ENCODE data around the gene KCNJ5. TPM values are rescaled to one million over a fixed set of nuclear protein-coding genes. Genes with fewer than 3 reads are reported as not detected.

Gene KCNJ5
- total RNA-seq, 1 experiment from 2014 or later = 0.22 TPM

DNA sequence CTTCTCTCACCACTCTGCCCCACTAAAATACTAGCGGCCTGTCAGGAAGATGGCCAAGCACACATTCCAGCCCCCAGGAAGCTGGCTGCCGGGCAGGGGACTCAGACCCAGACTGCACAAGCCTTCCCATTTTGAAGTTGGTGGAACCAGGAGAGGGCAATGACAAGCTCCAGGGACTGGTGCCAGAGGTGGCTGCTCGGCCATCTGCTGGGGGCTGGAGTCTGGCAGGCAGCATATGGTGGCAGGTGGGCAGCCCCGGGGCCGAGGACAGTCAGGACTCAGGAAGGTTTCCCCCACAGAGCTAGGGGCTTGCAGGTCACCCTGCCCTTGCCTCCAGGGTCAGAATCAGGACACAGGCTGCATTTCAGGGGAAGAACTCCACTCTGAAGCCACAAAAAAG lies 22.6 kb downstream of the KCNJ5 start:
- Mint-ChIP-seq H3K36me3 (no peaks in the 10 kb centered on the region), H3K9me3 (peaks cover 18% of the 10 kb centered on the region), H3K4me1 (no peaks in the 10 kb centered on the region), H3K4me3 (no peak overlapping the region), H3K27me3 (ENCODE audit: low read depth) (peaks cover 38% of the 10 kb centered on the region), H3K27ac (no peak overlapping the region)
- TF ChIP-seq, protein P1, sequence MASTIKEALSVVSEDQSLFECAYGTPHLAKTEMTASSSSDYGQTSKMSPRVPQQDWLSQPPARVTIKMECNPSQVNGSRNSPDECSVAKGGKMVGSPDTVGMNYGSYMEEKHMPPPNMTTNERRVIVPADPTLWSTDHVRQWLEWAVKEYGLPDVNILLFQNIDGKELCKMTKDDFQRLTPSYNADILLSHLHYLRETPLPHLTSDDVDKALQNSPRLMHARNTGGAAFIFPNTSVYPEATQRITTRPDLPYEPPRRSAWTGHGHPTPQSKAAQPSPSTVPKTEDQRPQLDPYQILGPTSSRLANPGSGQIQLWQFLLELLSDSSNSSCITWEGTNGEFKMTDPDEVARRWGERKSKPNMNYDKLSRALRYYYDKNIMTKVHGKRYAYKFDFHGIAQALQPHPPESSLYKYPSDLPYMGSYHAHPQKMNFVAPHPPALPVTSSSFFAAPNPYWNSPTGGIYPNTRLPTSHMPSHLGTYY (CRISPR knock-in tag; IDR thresholded peaks at IDR 0.05) = no peak
- TF ChIP-seq, protein P2, sequence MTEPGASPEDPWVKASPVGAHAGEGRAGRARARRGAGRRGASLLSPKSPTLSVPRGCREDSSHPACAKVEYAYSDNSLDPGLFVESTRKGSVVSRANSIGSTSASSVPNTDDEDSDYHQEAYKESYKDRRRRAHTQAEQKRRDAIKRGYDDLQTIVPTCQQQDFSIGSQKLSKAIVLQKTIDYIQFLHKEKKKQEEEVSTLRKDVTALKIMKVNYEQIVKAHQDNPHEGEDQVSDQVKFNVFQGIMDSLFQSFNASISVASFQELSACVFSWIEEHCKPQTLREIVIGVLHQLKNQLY (CRISPR knock-in tag; IDR thresholded peaks at IDR 0.05) = no peak
- TF ChIP-seq NFYB (CRISPR knock-in tag; conservative IDR thresholded peaks at IDR 0.05; ENCODE audit: low read depth) (no peak), HMGA2 (CRISPR knock-in tag; IDR thresholded peaks at IDR 0.05) (no peak), CBFB (CRISPR knock-in tag; IDR thresholded peaks at IDR 0.05; ENCODE audit: low read depth) (no peak), NFE2L1 (CRISPR knock-in tag; IDR thresholded peaks at IDR 0.05) (no peak), MAX (CRISPR knock-in tag; IDR thresholded peaks at IDR 0.05) (no peak), NR1H2 (CRISPR knock-in tag; IDR thresholded peaks at IDR 0.05) (no peak), ZSCAN18 (CRISPR knock-in tag; IDR thresholded peaks at IDR 0.05) (no peak)
- TF ChIP-seq, protein P3, sequence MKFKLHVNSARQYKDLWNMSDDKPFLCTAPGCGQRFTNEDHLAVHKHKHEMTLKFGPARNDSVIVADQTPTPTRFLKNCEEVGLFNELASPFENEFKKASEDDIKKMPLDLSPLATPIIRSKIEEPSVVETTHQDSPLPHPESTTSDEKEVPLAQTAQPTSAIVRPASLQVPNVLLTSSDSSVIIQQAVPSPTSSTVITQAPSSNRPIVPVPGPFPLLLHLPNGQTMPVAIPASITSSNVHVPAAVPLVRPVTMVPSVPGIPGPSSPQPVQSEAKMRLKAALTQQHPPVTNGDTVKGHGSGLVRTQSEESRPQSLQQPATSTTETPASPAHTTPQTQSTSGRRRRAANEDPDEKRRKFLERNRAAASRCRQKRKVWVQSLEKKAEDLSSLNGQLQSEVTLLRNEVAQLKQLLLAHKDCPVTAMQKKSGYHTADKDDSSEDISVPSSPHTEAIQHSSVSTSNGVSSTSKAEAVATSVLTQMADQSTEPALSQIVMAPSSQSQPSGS (CRISPR knock-in tag; IDR thresholded peaks at IDR 0.05; ENCODE audit: borderline replicate concordance, low read depth) = no peak
- TF ChIP-seq, protein P4, sequence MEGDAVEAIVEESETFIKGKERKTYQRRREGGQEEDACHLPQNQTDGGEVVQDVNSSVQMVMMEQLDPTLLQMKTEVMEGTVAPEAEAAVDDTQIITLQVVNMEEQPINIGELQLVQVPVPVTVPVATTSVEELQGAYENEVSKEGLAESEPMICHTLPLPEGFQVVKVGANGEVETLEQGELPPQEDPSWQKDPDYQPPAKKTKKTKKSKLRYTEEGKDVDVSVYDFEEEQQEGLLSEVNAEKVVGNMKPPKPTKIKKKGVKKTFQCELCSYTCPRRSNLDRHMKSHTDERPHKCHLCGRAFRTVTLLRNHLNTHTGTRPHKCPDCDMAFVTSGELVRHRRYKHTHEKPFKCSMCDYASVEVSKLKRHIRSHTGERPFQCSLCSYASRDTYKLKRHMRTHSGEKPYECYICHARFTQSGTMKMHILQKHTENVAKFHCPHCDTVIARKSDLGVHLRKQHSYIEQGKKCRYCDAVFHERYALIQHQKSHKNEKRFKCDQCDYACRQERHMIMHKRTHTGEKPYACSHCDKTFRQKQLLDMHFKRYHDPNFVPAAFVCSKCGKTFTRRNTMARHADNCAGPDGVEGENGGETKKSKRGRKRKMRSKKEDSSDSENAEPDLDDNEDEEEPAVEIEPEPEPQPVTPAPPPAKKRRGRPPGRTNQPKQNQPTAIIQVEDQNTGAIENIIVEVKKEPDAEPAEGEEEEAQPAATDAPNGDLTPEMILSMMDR (IDR thresholded peaks at IDR 0.05) = no peak
- TF ChIP-seq, protein P5, sequence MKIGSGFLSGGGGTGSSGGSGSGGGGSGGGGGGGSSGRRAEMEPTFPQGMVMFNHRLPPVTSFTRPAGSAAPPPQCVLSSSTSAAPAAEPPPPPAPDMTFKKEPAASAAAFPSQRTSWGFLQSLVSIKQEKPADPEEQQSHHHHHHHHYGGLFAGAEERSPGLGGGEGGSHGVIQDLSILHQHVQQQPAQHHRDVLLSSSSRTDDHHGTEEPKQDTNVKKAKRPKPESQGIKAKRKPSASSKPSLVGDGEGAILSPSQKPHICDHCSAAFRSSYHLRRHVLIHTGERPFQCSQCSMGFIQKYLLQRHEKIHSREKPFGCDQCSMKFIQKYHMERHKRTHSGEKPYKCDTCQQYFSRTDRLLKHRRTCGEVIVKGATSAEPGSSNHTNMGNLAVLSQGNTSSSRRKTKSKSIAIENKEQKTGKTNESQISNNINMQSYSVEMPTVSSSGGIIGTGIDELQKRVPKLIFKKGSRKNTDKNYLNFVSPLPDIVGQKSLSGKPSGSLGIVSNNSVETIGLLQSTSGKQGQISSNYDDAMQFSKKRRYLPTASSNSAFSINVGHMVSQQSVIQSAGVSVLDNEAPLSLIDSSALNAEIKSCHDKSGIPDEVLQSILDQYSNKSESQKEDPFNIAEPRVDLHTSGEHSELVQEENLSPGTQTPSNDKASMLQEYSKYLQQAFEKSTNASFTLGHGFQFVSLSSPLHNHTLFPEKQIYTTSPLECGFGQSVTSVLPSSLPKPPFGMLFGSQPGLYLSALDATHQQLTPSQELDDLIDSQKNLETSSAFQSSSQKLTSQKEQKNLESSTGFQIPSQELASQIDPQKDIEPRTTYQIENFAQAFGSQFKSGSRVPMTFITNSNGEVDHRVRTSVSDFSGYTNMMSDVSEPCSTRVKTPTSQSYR (CRISPR knock-in tag; IDR thresholded peaks at IDR 0.05) = no peak
- ATAC-seq (no peak), DNase-seq (ENCODE audit: low spot score) (no peak)
- POLR2A ChIA-PET = no interaction called here
- CTCF ChIA-PET = interaction anchor here (0.6 to 1.6 kb wide), 4 partner anchors 9 to 909 kb away, joined by 3 read pairs; no protein-coding TSS in a partner anchor

- CTCF ChIA-PET = interaction anchor here (0.7 to 1.0 kb wide), 3 partner anchors 9 to 26 kb away, joined by 3 to 7 read pairs (median 3); no protein-coding TSS in a partner anchor
- peaks cover 31% of the 10 kb centered on the region for H3K27me3 Mint-ChIP-seq (ENCODE audit: low read depth)
- H3K4me1 Mint-ChIP-seq = no peaks in the 10 kb centered on the region
- DNase-seq (ENCODE audit: low spot score) = no peak
- TF ChIP-seq GTF2I (CRISPR knock-in tag; conservative IDR thresholded peaks at IDR 0.05) = no peak
- TF ChIP-seq RORB (CRISPR knock-in tag; IDR thresholded peaks at IDR 0.05) = no peak
- TF ChIP-seq USF1 (CRISPR knock-in tag; IDR thresholded peaks at IDR 0.05) = no peak
- TF ChIP-seq, protein P2 (CRISPR knock-in tag; IDR thresholded peaks at IDR 0.05) = no peak
- peaks cover 18% of the 10 kb centered on the region for H3K9me3 Mint-ChIP-seq
- H3K36me3 Mint-ChIP-seq = no peaks in the 10 kb centered on the region
- H3K4me3 Mint-ChIP-seq = no peak overlapping the region
- POLR2A ChIA-PET = no interaction called here
- no peak overlapping the region for H3K27ac Mint-ChIP-seq
- no peak for ATAC-seq
Observed at GRCh38 chr11:128914216-128915148, 23.3 kb downstream of the KCNJ5 start.

Measured in WTC11 (cell line).